ENCODE results near the gene TBC1D3B.
"Not testable (repeated sequence)": the region's sequence is repeated elsewhere in the genome, so short reads cannot be mapped to it uniquely, and the experiment has no call there.

TBC1D3B gene

DNA sequence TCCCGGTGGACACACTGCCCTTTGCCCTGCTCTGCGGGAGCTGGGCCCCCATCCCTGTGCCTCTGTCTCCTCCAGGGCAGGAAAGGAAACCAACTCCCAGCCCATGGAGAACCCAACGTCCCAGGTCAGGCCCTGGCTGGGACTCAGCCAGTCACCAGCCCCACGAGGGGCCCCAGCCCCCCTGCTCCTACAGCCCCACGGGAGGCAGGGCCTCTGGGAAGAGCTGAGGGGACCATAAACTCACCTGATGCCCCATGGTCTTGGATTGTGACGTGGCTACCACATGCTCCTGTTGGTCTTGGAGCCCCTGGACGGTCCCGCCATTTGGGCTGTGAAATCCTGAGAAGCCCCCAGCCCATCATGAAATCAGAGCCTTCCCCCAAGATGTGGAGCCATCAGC is 7.6 kb downstream of the TBC1D3B start:
- DNase-seq, result not testable (repeated sequence)

DNA sequence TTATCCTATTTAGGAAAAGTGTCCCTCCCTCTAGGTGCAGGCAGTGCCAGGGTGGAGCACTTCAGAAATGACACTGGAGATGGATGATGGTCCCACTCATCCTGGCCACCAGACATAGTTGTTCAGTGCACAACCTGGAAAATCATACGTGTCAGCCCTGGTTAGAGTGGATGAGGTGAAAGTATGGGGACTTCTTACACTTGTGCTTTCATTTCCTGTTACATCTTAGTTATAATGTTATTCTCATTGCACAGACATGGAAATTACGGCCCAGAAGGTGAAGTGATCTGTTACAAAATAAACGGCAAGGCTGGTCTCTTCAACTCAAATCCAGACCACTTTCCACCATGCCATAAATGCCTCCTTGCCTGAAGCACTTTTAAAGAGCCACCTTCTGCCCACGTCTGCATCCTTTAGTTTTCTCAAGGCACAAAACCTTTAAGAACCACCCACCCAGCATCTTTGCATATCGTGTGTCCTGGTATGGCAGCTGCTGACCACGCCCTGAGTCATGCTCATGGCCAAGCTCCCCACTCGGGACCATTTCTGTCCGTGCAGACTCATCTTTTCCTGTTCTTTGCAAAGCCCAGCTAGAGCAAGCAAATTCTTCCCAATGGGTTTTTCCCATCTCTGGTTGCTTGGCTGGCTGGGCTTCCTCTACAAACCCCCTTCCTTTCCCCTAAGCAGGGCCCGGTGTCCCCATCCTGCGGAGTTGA is 22.4 kb downstream of the TBC1D3B start:
- no peak for DNase-seq

- DNase-seq, result no peak
These were observed 23.8 kb downstream of the TBC1D3B start for GRCh38 chr17:36152639-36153120.

DNA sequence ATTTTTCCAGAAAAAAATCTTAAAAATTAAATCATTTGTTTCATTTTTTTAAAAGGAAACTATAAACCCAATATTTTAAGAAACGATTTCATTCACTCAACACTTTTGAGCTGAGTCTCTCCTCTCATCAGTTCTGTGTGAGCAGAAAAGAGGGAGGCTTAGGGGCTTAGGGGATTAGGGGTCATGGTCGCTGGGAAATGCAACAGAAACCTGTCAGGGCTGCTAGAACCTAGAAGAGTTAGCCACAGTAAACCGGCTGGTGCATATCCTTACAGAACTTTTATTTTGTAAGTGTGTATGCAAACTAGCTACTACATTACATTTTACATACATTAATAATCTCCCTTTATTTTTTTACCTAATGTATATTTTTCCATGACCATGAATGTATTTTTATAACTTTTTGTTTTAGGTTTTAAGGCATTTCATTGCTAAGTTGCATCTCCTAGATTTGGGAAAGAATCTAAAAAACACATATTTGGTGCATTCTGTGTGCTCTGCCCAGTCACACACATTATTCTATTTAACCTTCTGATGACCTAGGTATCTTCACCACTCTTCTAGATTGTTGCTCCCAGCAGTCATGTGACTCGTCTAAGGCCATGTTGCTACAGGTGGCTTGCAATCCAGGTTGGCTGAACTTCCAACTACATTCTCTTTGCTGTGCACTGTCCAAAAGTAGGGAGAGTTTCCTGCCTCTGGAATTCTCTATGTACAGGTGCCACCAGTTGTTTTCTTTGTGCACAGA is 24.4 kb downstream of the TBC1D3B start:
- DNase-seq, result no peak

GRCh38 chr17:36149296-36149820 is 27.1 kb downstream of the TBC1D3B start:
- DNase-seq, result no peak

DNA sequence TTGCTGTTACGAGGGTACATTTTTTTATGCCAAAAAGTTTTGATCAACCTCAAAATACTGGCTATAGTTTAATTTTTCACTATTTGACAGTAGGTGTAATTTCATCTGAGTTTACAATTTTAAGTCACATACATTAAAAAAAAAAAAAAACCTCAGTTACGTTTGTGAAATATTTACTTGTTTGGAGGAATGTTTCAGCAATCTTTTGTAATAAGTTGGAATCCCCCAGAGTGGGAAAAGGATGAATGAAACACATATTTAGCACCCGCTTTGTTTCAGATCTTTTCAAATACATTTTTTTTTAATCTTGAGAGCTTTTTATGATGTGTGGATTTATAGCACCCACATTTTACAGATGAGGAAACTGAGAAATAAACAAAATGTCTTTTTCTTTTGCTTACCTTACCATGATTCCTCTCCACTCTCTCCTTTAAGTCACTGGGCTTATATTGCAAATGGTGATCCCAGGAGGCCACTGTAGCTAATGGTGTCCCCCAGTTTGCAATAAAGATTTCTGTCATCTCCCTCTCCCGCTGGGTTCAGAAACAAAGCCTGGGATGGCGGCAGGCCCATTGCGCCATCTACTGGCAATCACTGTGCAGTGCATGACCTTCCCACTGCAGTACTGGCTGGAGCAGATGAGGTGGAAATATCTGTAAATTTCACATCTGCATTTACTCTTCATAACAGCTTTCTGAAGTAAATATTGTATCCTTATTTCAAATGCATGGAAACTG is 27.7 kb downstream of the TBC1D3B start:
- peak; percentile 47 for DNase-seq

- DNase-seq, result no peak
These were observed 28.8 kb downstream of the TBC1D3B start for GRCh38 chr17:36147601-36148000.

- no peak for DNase-seq
These were observed 31.3 kb downstream of the TBC1D3B start for GRCh38 chr17:36144981-36145729.

GRCh38 chr17:36144014-36144413 is 32.4 kb downstream of the TBC1D3B start:
- DNase-seq, result no peak

GRCh38 chr17:36142806-36143205 is 33.6 kb downstream of the TBC1D3B start:
- DNase-seq, result no peak

- no peak for DNase-seq
These were observed 34.2 kb downstream of the TBC1D3B start for GRCh38 chr17:36142235-36142634.

GRCh38 chr17:36136439-36136838 is 40.0 kb downstream of the TBC1D3B start:
- no peak for DNase-seq

GRCh38 chr17:36136036-36136435 is 40.4 kb downstream of the TBC1D3B start:
- DNase-seq, result no peak

DNA sequence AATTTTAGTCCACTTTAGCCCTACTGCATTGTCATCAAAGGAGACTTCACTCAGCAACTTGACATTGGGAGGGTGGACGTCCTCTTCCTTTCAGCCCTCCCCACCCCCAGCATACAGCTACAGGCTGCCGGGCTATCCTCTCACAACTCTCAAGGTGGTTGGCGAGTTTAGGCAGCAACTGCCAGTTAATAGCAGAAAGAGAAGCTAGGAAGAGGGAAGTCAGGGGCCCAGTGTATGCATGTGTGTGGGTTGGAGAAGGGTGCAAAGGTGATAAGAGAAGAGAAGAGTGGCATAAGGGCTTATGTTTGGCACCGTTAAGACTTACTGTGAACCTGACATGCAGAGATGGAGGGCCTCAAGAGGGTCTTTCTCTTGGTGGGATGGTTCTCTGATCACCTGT is 41.0 kb downstream of the TBC1D3B start:
- no peak for DNase-seq

- DNase-seq, result no peak
These were observed 42.7 kb downstream of the TBC1D3B start for GRCh38 chr17:36133602-36134236.

GRCh38 chr17:36132421-36132831 is 44.0 kb downstream of the TBC1D3B start:
- no peak for DNase-seq

GRCh38 chr17:36131931-36132330 is 44.5 kb downstream of the TBC1D3B start:
- DNase-seq, result no peak

GRCh38 chr17:36131421-36131820 is 45.0 kb downstream of the TBC1D3B start:
- no peak for DNase-seq

DNA sequence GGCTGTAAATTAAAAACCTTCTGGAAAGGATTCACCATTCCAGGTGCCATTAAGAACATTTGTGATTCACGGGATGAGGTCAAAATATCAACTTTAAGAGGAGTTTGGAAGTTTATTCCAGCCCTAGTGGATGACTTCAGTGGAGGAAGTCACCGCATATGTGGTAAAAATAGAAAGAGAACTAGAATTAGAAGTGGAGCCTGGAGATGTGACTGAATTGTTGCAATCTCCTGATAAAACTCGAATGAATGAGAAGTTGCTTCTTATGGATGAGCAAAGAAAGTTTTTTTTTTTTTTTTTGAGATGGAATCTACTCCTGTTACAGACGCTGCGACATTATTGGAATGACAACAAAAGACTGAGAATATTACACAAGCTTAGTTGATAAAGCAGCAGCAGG is 46.1 kb downstream of the TBC1D3B start:
- DNase-seq, result no peak

DNA sequence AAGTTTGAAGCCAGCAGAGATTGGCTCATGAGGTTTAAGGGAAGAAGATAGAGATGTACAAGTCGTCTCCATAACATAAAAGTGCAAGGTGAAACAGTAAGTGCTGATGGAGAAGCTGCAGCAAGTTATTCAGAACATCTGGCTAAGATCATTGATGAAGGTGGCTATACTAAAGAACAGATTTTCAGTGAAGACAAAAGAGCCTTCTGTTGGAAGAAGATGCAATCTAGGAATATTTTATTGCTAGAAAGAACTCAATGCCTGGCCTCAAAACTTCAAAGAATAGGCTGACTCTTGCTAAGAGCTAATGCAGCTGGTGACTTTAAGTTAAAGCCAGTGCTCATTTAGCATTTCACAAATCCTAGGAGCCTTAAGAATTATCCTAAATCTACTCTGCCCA is 46.8 kb downstream of the TBC1D3B start:
- DNase-seq, result no peak

DNA sequence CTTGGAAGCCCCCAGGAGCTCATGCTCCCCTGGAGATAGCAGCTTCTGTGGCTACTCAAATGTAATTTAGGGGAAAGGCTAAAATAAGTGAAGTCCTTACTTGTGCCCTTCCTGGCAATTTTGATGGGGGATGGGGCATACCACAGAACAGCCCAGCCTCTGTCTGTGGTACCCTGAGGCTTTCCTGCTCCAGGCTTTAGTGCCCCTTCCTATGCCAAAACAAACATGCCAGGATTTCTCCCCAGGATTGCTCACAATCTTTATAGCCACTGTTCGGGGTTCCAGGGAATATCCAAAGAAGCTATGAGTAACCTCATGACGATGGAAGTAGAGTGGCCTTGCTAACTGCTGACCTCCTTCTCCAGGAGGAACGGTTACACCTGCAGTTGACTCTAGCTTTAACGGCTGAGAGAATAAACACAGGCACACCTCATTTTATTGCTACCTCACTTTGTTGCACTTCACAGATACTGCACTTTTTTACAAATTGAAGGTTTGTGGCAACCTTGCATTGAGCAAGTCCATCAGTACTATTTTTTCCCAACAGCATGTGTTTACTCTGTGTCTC is 47.9 kb downstream of the TBC1D3B start:
- DNase-seq, result no peak

GRCh38 chr17:36127911-36128310 is 48.5 kb downstream of the TBC1D3B start:
- no peak for DNase-seq

All from central memory CD4-positive, alpha-beta T cell (primary cell).